Measurements from ENCODE around the gene NR6A1. TPM values are rescaled to one million over a fixed set of nuclear protein-coding genes. Genes with fewer than 3 reads are reported as not detected.

The NR6A1 gene
- total RNA-seq, 1 donor: 0.36 TPM

- H3K4me2 ChIP-seq (ENCODE audit: insufficient read depth, low read length): no peak overlapping the region
- no peaks in the 10 kb centered on the region for H3K79me2 ChIP-seq (ENCODE audit: insufficient read depth, low read length)
- H3K27ac ChIP-seq (ENCODE audit: low read depth, low read length): no peak overlapping the region
- H3K9me3 ChIP-seq (ENCODE audit: low read depth, low read length): no peaks in the 10 kb centered on the region
- no peaks in the 10 kb centered on the region for H3K4me1 ChIP-seq (ENCODE audit: insufficient read depth, low read length)
- DNase-seq (ENCODE audit: insufficient read length, low spot score, missing footprints): no peak
- H3K4me3 ChIP-seq (ENCODE audit: insufficient read depth, low read length): no peak overlapping the region
- no peak overlapping the region for H2AFZ ChIP-seq (ENCODE audit: low read length)
- H3K36me3 ChIP-seq (ENCODE audit: insufficient read depth, low read length): no peaks in the 10 kb centered on the region
- H3K27me3 ChIP-seq (ENCODE audit: insufficient read depth, low read length): no peaks in the 10 kb centered on the region
- TF ChIP-seq CTCF (IDR thresholded peaks at IDR 0.05; ENCODE audit: extremely low read depth, low read depth, low read length): no peak
- no peaks in the 10 kb centered on the region for H4K20me1 ChIP-seq (ENCODE audit: insufficient read depth, low read length)
Measured at GRCh38 chr9:124583134-124583533, 188.0 kb downstream of the NR6A1 start.

GRCh38 chr9:124580186-124580585 is 190.9 kb downstream of the NR6A1 start:
- no peak overlapping the region for H2AFZ ChIP-seq (ENCODE audit: low read length)
- no peaks in the 10 kb centered on the region for H4K20me1 ChIP-seq (ENCODE audit: insufficient read depth, low read length)
- H3K4me2 ChIP-seq (ENCODE audit: insufficient read depth, low read length): no peak overlapping the region
- H3K9me3 ChIP-seq (ENCODE audit: low read depth, low read length): no peaks in the 10 kb centered on the region
- no peaks in the 10 kb centered on the region for H3K27me3 ChIP-seq (ENCODE audit: insufficient read depth, low read length)
- TF ChIP-seq CTCF (IDR thresholded peaks at IDR 0.05; ENCODE audit: extremely low read depth, low read depth, low read length): no peak
- no peak overlapping the region for H3K4me3 ChIP-seq (ENCODE audit: insufficient read depth, low read length)
- no peak overlapping the region for H3K27ac ChIP-seq (ENCODE audit: low read depth, low read length)
- H3K36me3 ChIP-seq (ENCODE audit: insufficient read depth, low read length): no peaks in the 10 kb centered on the region
- no peak for DNase-seq (ENCODE audit: insufficient read length, low spot score, missing footprints)
- no peaks in the 10 kb centered on the region for H3K79me2 ChIP-seq (ENCODE audit: insufficient read depth, low read length)
- no peaks in the 10 kb centered on the region for H3K4me1 ChIP-seq (ENCODE audit: insufficient read depth, low read length)

GRCh38 chr9:124576751-124577150 is 194.4 kb downstream of the NR6A1 start:
- no peak for DNase-seq (ENCODE audit: insufficient read length, low spot score, missing footprints)
- H3K79me2 ChIP-seq (ENCODE audit: insufficient read depth, low read length): no peaks in the 10 kb centered on the region
- no peak for TF ChIP-seq CTCF (IDR thresholded peaks at IDR 0.05; ENCODE audit: extremely low read depth, low read depth, low read length)
- no peak overlapping the region for H3K27ac ChIP-seq (ENCODE audit: low read depth, low read length)
- no peaks in the 10 kb centered on the region for H3K27me3 ChIP-seq (ENCODE audit: insufficient read depth, low read length)
- no peak overlapping the region for H3K4me2 ChIP-seq (ENCODE audit: insufficient read depth, low read length)
- no peak overlapping the region for H2AFZ ChIP-seq (ENCODE audit: low read length)
- no peaks in the 10 kb centered on the region for H4K20me1 ChIP-seq (ENCODE audit: insufficient read depth, low read length)
- no peaks in the 10 kb centered on the region for H3K9me3 ChIP-seq (ENCODE audit: low read depth, low read length)
- no peak overlapping the region for H3K4me3 ChIP-seq (ENCODE audit: insufficient read depth, low read length)
- H3K36me3 ChIP-seq (ENCODE audit: insufficient read depth, low read length): no peaks in the 10 kb centered on the region
- peaks cover 4% of the 10 kb centered on the region for H3K4me1 ChIP-seq (ENCODE audit: insufficient read depth, low read length)

- peak; percentile 74 for DNase-seq (ENCODE audit: insufficient read length, low spot score, missing footprints)
- H3K27me3 ChIP-seq (ENCODE audit: insufficient read depth, low read length): no peaks in the 10 kb centered on the region
- no peak overlapping the region for H3K4me2 ChIP-seq (ENCODE audit: insufficient read depth, low read length)
- peaks cover 4% of the 10 kb centered on the region for H3K4me1 ChIP-seq (ENCODE audit: insufficient read depth, low read length)
- no peaks in the 10 kb centered on the region for H3K36me3 ChIP-seq (ENCODE audit: insufficient read depth, low read length)
- TF ChIP-seq CTCF (IDR thresholded peaks at IDR 0.05; ENCODE audit: extremely low read depth, low read depth, low read length): no peak
- no peak overlapping the region for H3K4me3 ChIP-seq (ENCODE audit: insufficient read depth, low read length)
- no peaks in the 10 kb centered on the region for H3K9me3 ChIP-seq (ENCODE audit: low read depth, low read length)
- no peaks in the 10 kb centered on the region for H3K79me2 ChIP-seq (ENCODE audit: insufficient read depth, low read length)
- no peaks in the 10 kb centered on the region for H4K20me1 ChIP-seq (ENCODE audit: insufficient read depth, low read length)
- no peak overlapping the region for H3K27ac ChIP-seq (ENCODE audit: low read depth, low read length)
- H2AFZ ChIP-seq (ENCODE audit: low read length): no peak overlapping the region
Measured at GRCh38 chr9:124574534-124575375, 196.4 kb downstream of the NR6A1 start.

Data from osteoblast (primary cell).